ENCODE measurements around the gene RORB.
"Not testable (repeated sequence)": the region's sequence is repeated elsewhere in the genome, so short reads cannot be mapped to it uniquely, and the experiment has no call there.

Gene RORB

GRCh38 chr9:74517188-74517587 is 20.1 kb downstream of the RORB start:
- no peak for DNase-seq

GRCh38 chr9:74519419-74519818 is 22.3 kb downstream of the RORB start:
- DNase-seq, result no peak

GRCh38 chr9:74521009-74521408 is 23.9 kb downstream of the RORB start:
- DNase-seq, result no peak

GRCh38 chr9:74524289-74524688 is 27.2 kb downstream of the RORB start:
- DNase-seq, result no peak

GRCh38 chr9:74526215-74526614 is 29.1 kb downstream of the RORB start:
- DNase-seq, result no peak

- DNase-seq, result no peak
These were observed 30.6 kb downstream of the RORB start for GRCh38 chr9:74527718-74528117.

GRCh38 chr9:74528207-74528606 is 31.1 kb downstream of the RORB start:
- DNase-seq, result no peak

GRCh38 chr9:74530458-74530857 is 33.3 kb downstream of the RORB start:
- not testable (repeated sequence) for DNase-seq

- no peak for DNase-seq
These were observed 36.1 kb downstream of the RORB start for GRCh38 chr9:74533253-74533652.

- DNase-seq, result no peak
These were observed 37.7 kb downstream of the RORB start for GRCh38 chr9:74534841-74535240.

GRCh38 chr9:74543145-74543544 is 46.0 kb downstream of the RORB start:
- DNase-seq, result no peak

GRCh38 chr9:74551266-74551665 is 54.1 kb downstream of the RORB start:
- DNase-seq, result no peak

GRCh38 chr9:74554751-74555419 is 57.8 kb downstream of the RORB start:
- no peak for DNase-seq

- DNase-seq, result no peak
These were observed 58.4 kb downstream of the RORB start for GRCh38 chr9:74555565-74555964.

GRCh38 chr9:74556685-74557084 is 59.5 kb downstream of the RORB start:
- DNase-seq, result peak; percentile 32

GRCh38 chr9:74557571-74557970 is 60.4 kb downstream of the RORB start:
- no peak for DNase-seq

- DNase-seq, result no peak
These were observed 65.5 kb downstream of the RORB start for GRCh38 chr9:74562611-74563010.

- peak; percentile 35 for DNase-seq
These were observed 73.9 kb downstream of the RORB start for GRCh38 chr9:74570879-74571512.

- DNase-seq, result no peak
These were observed 76.6 kb downstream of the RORB start for GRCh38 chr9:74573640-74574191.

GRCh38 chr9:74576176-74576575 is 79.0 kb downstream of the RORB start:
- no peak for DNase-seq

GRCh38 chr9:74577956-74578355 is 80.8 kb downstream of the RORB start:
- no peak for DNase-seq

GRCh38 chr9:74589576-74589975 is 92.4 kb downstream of the RORB start:
- DNase-seq, result no peak

- no peak for DNase-seq
These were observed 98.2 kb downstream of the RORB start for GRCh38 chr9:74595286-74595685.

- DNase-seq, result no peak
These were observed 101.7 kb downstream of the RORB start for GRCh38 chr9:74598874-74599273.
